Immature natural killer cell (primary cell): Measurements from ENCODE around the gene CHCHD6. TPM values are rescaled to one million over a fixed set of nuclear protein-coding genes. Genes with fewer than 3 reads are reported as not detected.

Source experiments
- DNase-seq, 3 donors: peaks; one replicate each; pipeline ENCODE4 v3.0.0; 2022; ENCODE audit warnings: mixed read lengths in 1 of 3
- H3K27ac Mint-ChIP-seq, 6 donors: one replicate each; pipeline ENCODE4 v1.8.0; 2020; ENCODE audit warnings: mixed read lengths in 6 of 6, mild to moderate bottlenecking in 5 of 6, inconsistent platforms in 4 of 6, moderate library complexity in 3 of 6
- H3K27me3 Mint-ChIP-seq, 3 donors: one replicate each; pipeline ENCODE4 v1.8.0; 2020 to 2021; ENCODE audit warnings: low read depth in 3 of 3, mild to moderate bottlenecking in 3 of 3, mixed read lengths in 3 of 3, moderate library complexity in 3 of 3, inconsistent platforms in 1 of 3
- H3K36me3 Mint-ChIP-seq, 3 donors: one replicate each; pipeline ENCODE4 v1.8.0; 2020; ENCODE audit warnings: mixed read lengths in 3 of 3, inconsistent platforms in 2 of 3, mild to moderate bottlenecking in 2 of 3
- H3K4me1 Mint-ChIP-seq, 2 donors: one replicate each; pipeline ENCODE4 v1.8.0; 2020; ENCODE audit warnings: inconsistent platforms in 2 of 2, mild to moderate bottlenecking in 2 of 2, mixed read lengths in 2 of 2, moderate library complexity in 1 of 2
- H3K4me3 Mint-ChIP-seq, 5 donors: one replicate each; pipeline ENCODE4 v1.8.0; 2020; ENCODE audit warnings: mild to moderate bottlenecking in 5 of 5, mixed read lengths in 5 of 5, inconsistent platforms in 3 of 5, moderate library complexity in 3 of 5
- H3K9me3 Mint-ChIP-seq, 6 donors: one replicate each; pipeline ENCODE4 v1.8.0; 2020; ENCODE audit warnings: mild to moderate bottlenecking in 6 of 6, mixed read lengths in 6 of 6, inconsistent platforms in 4 of 6, moderate library complexity in 3 of 6
- polyA plus RNA-seq, 3 donors: library from polyadenylated mRNA; unstranded; fragments of 300-500 nt; fragmentation: Illumina TruSeq; gene quantifications; one replicate each; pipeline ENCODE4 v1.2.3, GENCODE V29; 2021

CHCHD6 gene
- polyA plus RNA-seq, 3 donors from 2014 or later, result 9.7 to 12.9 (median 9.7) TPM

DNA sequence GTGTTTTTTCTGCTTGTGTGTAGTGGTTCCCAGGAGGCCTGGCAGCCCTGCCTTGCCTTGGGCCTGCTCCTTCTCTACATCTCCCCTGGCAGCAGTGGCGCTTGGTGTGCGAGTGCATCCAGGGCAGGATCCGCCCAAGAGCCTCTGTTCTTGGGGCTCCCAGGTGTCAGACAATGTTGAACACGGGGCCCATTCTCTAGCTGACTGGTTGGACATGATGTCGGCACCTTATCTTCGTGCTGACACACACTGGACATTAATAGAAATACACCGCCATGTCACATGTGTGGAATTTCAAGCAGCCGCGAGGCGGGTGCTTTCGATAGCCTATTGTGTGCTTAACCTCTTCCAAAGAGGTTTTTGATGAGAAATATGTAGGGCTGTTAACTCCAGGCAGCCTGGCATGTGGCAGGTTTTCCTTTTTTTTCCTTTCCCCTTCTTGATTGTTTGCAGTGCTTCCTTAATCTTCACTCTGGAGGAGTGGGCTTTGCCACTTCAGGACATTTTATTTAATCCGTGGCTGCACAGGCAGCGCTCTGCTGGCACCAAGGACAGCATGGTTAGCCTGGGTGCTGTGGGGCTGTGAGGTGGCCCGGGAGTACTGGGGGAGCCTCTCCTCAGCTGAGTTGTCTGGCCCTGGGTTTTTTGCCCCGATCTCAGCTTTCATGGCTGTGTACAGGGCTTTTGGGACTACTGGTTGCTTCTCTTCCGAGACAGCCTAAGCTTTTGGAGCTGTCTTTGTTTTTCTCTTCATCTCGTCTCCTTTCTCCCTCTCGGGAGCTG lies 42.5 kb downstream of the CHCHD6 start:
- no peak for DNase-seq
- peaks cover 0 to 3% (median 1%) of the 10 kb centered on the region in 3 donors for H3K27me3 Mint-ChIP-seq
- peaks cover 0 to 9% (median 0%) of the 10 kb centered on the region in 3 donors for H3K36me3 Mint-ChIP-seq
- H3K27ac Mint-ChIP-seq, result no peak overlapping the region
- no peaks in the 10 kb centered on the region for H3K9me3 Mint-ChIP-seq
- H3K4me1 Mint-ChIP-seq, result peaks cover 20 to 33% of the 10 kb centered on the region in 2 donors
- H3K4me3 Mint-ChIP-seq, result no peak overlapping the region

- H3K9me3 Mint-ChIP-seq, result no peaks in the 10 kb centered on the region
- H3K27ac Mint-ChIP-seq, result no peak overlapping the region
Observed at GRCh38 chr3:126747768-126748167, 43.7 kb downstream of the CHCHD6 start.

DNA sequence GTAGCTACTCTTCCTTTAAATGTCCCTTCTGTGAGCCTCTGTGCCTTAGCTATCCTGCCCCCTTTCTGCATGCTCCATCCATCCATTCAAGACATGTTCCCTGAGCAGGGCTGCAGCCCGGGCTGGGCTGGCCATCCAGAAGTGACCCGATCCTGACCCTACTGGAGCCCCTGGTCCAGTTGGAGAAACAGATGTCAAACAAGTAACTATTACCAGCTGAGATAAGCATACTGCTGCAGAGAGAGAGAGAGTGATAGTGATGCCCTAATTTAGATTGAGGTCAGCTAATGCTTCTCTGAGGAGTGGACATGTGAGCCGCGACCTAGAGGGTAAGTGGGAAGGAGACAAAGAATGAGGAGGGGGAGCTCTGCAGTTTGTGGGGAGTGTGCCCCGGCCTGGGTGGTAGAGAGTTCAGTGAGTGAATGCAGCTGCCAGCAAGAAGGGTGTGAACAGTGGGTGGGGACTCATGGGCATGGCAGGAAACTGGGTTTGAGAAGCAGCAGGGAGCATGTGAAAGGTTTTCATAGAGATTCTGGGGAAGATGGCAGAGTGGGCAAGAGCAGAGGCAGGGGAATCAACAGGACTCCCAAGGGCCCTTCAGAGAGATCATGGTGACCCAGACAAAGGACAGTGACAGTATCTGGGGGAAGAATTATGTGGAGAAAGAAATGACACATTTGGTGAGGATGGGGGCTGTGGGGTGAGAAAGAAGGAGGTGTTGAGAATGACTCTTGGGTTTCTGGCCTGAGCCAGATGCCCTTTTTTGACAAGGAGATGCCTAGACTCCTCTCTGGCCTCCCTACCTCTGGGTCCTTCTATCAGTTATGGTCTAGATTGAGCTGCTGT lies 44.9 kb downstream of the CHCHD6 start:
- Mint-ChIP-seq H3K9me3 (no peaks in the 10 kb centered on the region), H3K36me3 (peaks cover 0 to 4% (median 0%) of the 10 kb centered on the region in 3 donors), H3K4me3 (peak overlapping the region in 4 of 5 donors; percentile 18 to 58 (median 30)), H3K27ac (peak overlapping the region in 5 of 6 donors; percentile 2 to 86 (median 32)), H3K27me3 (peaks cover 0 to 3% (median 1%) of the 10 kb centered on the region in 3 donors), H3K4me1 (peaks cover 20 to 33% of the 10 kb centered on the region in 2 donors)
- DNase-seq, result no peak

More at GRCh38 chr3:126747768-126748167, 43.7 kb downstream of the CHCHD6 start:
- H3K4me1 Mint-ChIP-seq, result peaks cover 20 to 33% of the 10 kb centered on the region in 2 donors
- peaks cover 0 to 7% (median 0%) of the 10 kb centered on the region in 3 donors for H3K36me3 Mint-ChIP-seq
- H3K27me3 Mint-ChIP-seq, result peaks cover 0 to 3% (median 1%) of the 10 kb centered on the region in 3 donors
- no peak overlapping the region for H3K4me3 Mint-ChIP-seq
- no peak for DNase-seq

DNA sequence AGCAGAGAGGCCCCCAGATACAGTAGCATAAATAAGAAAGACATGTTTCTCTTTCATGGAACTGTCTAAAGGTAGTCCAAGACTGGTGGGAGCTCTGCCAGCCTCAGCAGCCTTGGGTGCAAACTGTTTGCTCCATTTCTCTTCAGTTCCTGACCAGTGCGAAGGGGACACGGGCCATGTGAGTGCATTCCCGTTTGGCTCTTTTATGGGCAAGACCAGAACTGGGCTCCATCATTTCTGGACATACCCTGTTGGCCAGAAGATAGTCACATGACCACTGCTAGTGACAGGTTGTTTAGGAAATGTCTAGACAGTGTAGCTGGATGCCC lies 45.5 kb downstream of the CHCHD6 start:
- peak overlapping the region in 1 of 5 donors; percentile 58 for H3K4me3 Mint-ChIP-seq
- peaks cover 0 to 3% (median 1%) of the 10 kb centered on the region in 3 donors for H3K27me3 Mint-ChIP-seq
- H3K4me1 Mint-ChIP-seq, result peaks cover 20 to 33% of the 10 kb centered on the region in 2 donors
- no peak for DNase-seq
- no peaks in the 10 kb centered on the region for H3K9me3 Mint-ChIP-seq
- H3K27ac Mint-ChIP-seq, result no peak overlapping the region
- peaks cover 0 to 4% (median 0%) of the 10 kb centered on the region in 3 donors for H3K36me3 Mint-ChIP-seq

DNA sequence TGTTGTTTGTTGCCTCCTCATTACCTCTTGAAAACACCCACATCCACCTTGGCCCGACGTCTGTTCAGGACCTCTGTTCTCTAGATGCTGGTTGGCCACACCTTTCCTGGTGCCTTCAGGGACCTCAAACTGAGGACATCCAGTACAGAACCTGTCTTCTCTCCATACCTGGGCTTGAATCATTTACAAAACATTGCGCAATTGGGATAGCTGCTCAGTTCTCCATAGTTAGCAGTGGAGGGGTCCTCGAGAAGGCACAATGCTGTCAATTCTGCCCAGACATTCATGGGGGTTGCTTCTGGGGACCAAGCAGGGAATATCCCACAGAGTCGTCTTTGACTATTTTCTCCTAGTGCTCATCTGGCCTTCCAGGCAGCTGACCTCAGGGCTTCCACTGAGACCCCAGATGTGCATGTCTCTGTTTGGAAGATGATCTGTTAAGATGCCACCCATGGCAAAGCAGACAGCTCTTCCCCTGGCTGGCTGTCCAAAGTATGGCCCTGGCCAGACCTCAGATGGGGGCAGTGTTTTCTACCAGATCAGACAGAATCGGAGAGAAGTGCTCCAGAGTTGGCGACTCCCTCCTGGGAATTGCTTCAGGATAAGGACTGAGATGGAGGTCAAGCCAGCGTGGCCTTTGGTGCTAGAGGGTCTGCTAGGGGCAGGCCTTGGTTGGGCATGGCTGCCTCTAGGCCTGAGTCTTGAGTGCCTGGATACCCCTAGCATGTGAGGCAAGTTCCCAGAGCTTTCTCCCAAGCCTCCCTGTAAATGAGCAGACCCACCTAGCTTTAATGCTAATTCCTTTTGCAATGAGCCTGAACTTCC lies 46.1 kb downstream of the CHCHD6 start:
- H3K4me3 Mint-ChIP-seq, result peak overlapping the region in 1 of 5 donors; percentile 4
- H3K27me3 Mint-ChIP-seq, result peaks cover 0 to 3% (median 1%) of the 10 kb centered on the region in 3 donors
- peaks cover 0 to 4% (median 0%) of the 10 kb centered on the region in 3 donors for H3K36me3 Mint-ChIP-seq
- no peak for DNase-seq
- H3K27ac Mint-ChIP-seq, result no peak overlapping the region
- no peaks in the 10 kb centered on the region for H3K9me3 Mint-ChIP-seq
- peaks cover 20 to 33% of the 10 kb centered on the region in 2 donors for H3K4me1 Mint-ChIP-seq

GRCh38 chr3:126750756-126751121 lies 46.7 kb downstream of the CHCHD6 start:
- Mint-ChIP-seq H3K36me3 (peaks cover 0 to 4% (median 0%) of the 10 kb centered on the region in 3 donors), H3K27me3 (peaks cover 0 to 3% (median 1%) of the 10 kb centered on the region in 3 donors), H3K4me1 (peaks cover 18 to 30% of the 10 kb centered on the region in 2 donors), H3K9me3 (no peaks in the 10 kb centered on the region), H3K4me3 (no peak overlapping the region), H3K27ac (no peak overlapping the region)
- DNase-seq, result no peak

DNA sequence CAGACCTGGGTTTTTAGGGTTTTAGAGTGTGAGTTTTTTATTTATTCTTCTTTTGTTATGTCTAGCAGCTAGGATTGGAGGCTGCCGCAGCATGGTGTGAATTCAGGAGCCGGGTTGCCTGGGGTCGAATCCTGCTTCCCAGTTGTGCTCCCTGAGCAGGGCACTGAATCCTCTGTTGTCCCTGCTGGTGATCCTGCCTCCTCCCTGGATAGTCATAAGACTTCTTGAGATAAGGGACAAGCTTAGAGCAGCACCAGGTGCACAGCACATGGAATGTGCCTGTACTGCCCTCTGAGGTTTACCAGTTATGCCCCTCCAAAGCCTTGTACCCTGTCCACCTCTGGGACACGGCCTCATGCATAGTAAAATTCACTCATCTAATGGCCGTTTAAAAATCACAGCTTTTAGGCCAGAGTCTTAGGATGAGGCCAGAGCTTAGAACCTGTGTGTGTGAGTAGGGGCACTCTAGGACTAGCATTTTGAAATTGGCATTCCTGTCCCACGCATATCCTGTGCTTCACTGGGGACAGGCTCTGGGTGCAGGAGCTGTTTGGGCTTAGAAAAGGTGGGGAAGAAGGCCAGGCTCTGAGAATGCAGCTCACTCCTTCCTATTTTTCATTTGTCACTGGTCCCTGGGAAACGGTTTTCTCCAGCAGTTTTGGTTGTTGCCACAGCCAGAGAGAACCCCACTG lies 47.7 kb downstream of the CHCHD6 start:
- no peak overlapping the region for H3K27ac Mint-ChIP-seq
- peaks cover 0 to 2% (median 1%) of the 10 kb centered on the region in 3 donors for H3K27me3 Mint-ChIP-seq
- H3K9me3 Mint-ChIP-seq, result no peaks in the 10 kb centered on the region
- H3K4me3 Mint-ChIP-seq, result no peak overlapping the region
- peaks cover 15 to 25% of the 10 kb centered on the region in 2 donors for H3K4me1 Mint-ChIP-seq
- H3K36me3 Mint-ChIP-seq, result peaks cover 0 to 4% (median 0%) of the 10 kb centered on the region in 3 donors
- DNase-seq, result no peak

GRCh38 chr3:126752303-126753190 lies 48.5 kb downstream of the CHCHD6 start:
- DNase-seq, result peak; percentile 27 to 40 (median 38)
- peaks cover 15 to 25% of the 10 kb centered on the region in 2 donors for H3K4me1 Mint-ChIP-seq
- no peaks in the 10 kb centered on the region for H3K9me3 Mint-ChIP-seq
- H3K36me3 Mint-ChIP-seq, result peaks cover 0 to 4% (median 0%) of the 10 kb centered on the region in 3 donors
- peak overlapping the region in 1 of 6 donors; percentile 5 for H3K27ac Mint-ChIP-seq
- H3K27me3 Mint-ChIP-seq, result peaks cover 0 to 1% (median 0%) of the 10 kb centered on the region in 3 donors
- H3K4me3 Mint-ChIP-seq, result no peak overlapping the region

GRCh38 chr3:126753191-126754160 lies 49.4 kb downstream of the CHCHD6 start:
- Mint-ChIP-seq H3K27ac (peak overlapping the region in 1 of 6 donors; percentile 5), H3K9me3 (no peaks in the 10 kb centered on the region), H3K4me3 (no peak overlapping the region), H3K36me3 (no peaks in the 10 kb centered on the region), H3K4me1 (peaks cover 15 to 18% of the 10 kb centered on the region in 2 donors), H3K27me3 (peaks cover 0 to 1% (median 0%) of the 10 kb centered on the region in 3 donors)
- no peak for DNase-seq

GRCh38 chr3:126755866-126756265 lies 51.8 kb downstream of the CHCHD6 start:
- Mint-ChIP-seq H3K27me3 (peaks cover 0 to 1% (median 0%) of the 10 kb centered on the region in 3 donors), H3K27ac (no peak overlapping the region), H3K4me1 (peaks cover 0 to 6% of the 10 kb centered on the region in 2 donors), H3K4me3 (no peak overlapping the region), H3K36me3 (peaks cover 0 to 3% (median 0%) of the 10 kb centered on the region in 3 donors), H3K9me3 (no peaks in the 10 kb centered on the region)
- DNase-seq, result no peak

- peaks cover 0 to 6% of the 10 kb centered on the region in 2 donors for H3K4me1 Mint-ChIP-seq
- H3K27me3 Mint-ChIP-seq, result peaks cover 0 to 1% (median 0%) of the 10 kb centered on the region in 3 donors
- H3K9me3 Mint-ChIP-seq, result no peaks in the 10 kb centered on the region
- peak overlapping the region in 1 of 6 donors; percentile 14 for H3K27ac Mint-ChIP-seq
- DNase-seq, result no peak
- no peak overlapping the region for H3K4me3 Mint-ChIP-seq
- H3K36me3 Mint-ChIP-seq, result peaks cover 0 to 3% (median 0%) of the 10 kb centered on the region in 3 donors
Observed at GRCh38 chr3:126758026-126758425, 54.0 kb downstream of the CHCHD6 start.
